Breast epithelium (tissue), 3 donors: ENCODE results near the gene SPRING1.

Source experiments
- CTCF ChIP-seq, 3 donors: fragments of 450-650 bp; IDR thresholded peaks; one replicate each; pipeline ENCODE4 v1.5.1; 2016 to 2017; ENCODE audit warnings: antibody characterized with exemption in 3 of 3, mild to moderate bottlenecking in 3 of 3, moderate library complexity in 3 of 3
- POLR2A ChIP-seq: fragments of 450-650 bp; IDR thresholded peaks from one replicate; pipeline ENCODE4 v1.6.1; 2016; ENCODE audit warnings: antibody characterized with exemption, mild to moderate bottlenecking, moderate library complexity

- no peak for TF ChIP-seq CTCF (IDR thresholded peaks at IDR 0.05)
- no peak for TF ChIP-seq POLR2A
Measured at GRCh38 chr12:116731801-116732200, 6.1 kb downstream of the SPRING1 start.
